ENCODE data around the gene THAP7.

- TF ChIP-seq CTCF (IDR thresholded peaks at IDR 0.05) (no peak), POLR2A (IDR thresholded peaks at IDR 0.05) (no peak)
Measured at GRCh38 chr22:20978419-20978818, 23.5 kb downstream of the THAP7 start.

Measured in adrenal gland (tissue), 5 donors.